Calu3 (cell line): Measurements from ENCODE around the gene SMARCD3. TPM values are rescaled to one million over a fixed set of nuclear protein-coding genes. Genes with fewer than 3 reads are reported as not detected.

Experiments used
- BruUV-seq: library from RNA; stranded (reverse); fragments of 400-500 nt; replicated peaks from 2 replicates; lab custom pipeline; 2021; lab: Mats Ljungman, UMichigan
- CTCF ChIA-PET: fragments of 300-600 bp; sonication (Branson Sonifier 250); formaldehyde crosslinking; loops from one replicate; lab custom pipeline; 2022; ENCODE audit warnings: antibody characterized with exemption; lab: Charles Lee
- DNase-seq: peaks from one replicate; pipeline ENCODE4 v3.0.0; 2022
- H3K27ac Mint-ChIP-seq: one replicate; pipeline ENCODE4 v1.8.0; 2022; ENCODE audit warnings: mixed read lengths; ENCODE audit not compliant: unreplicated experiment
- H3K27me3 Mint-ChIP-seq: one replicate; pipeline ENCODE4 v1.8.0; 2022; ENCODE audit warnings: mixed read lengths; ENCODE audit not compliant: unreplicated experiment
- H3K36me3 Mint-ChIP-seq: one replicate; pipeline ENCODE4 v1.8.0; 2022; ENCODE audit warnings: mild to moderate bottlenecking, moderate library complexity, mixed read lengths; ENCODE audit not compliant: insufficient read depth, unreplicated experiment
- H3K4me1 Mint-ChIP-seq: one replicate; pipeline ENCODE4 v1.8.0; 2022; ENCODE audit warnings: mild to moderate bottlenecking, low read depth, mixed read lengths; ENCODE audit not compliant: unreplicated experiment
- H3K4me3 Mint-ChIP-seq: one replicate; pipeline ENCODE4 v1.8.0; 2022; ENCODE audit warnings: mild to moderate bottlenecking, low read depth, moderate library complexity, mixed read lengths; ENCODE audit not compliant: unreplicated experiment
- H3K9me3 Mint-ChIP-seq: one replicate; pipeline ENCODE4 v1.8.0; 2022; ENCODE audit warnings: low read depth, mixed read lengths; ENCODE audit not compliant: unreplicated experiment
- CTCF ChIP-seq: fragments of 200-600 bp; IDR thresholded peaks from one replicate; pipeline ENCODE4 v1.8.0; 2022; ENCODE audit warnings: antibody characterized with exemption; ENCODE audit not compliant: unreplicated experiment
- intact Hi-C: fragments of 100-400 bp; cut with micrococcal nuclease; formaldehyde crosslinking; loops from one replicate; pipeline ENCODE4 v1.10.0; 2022; ENCODE audit not compliant: unreplicated experiment
- total RNA-seq: library from RNA; stranded (reverse); gene quantifications from 2 replicates; pipeline ENCODE4 v1.2.3, GENCODE V29; 2022

The SMARCD3 gene
- total RNA-seq, 1 experiment from 2014 or later, result 2.3 TPM

GRCh38 chr7:151278949-151279348, 30.5 kb upstream of the SMARCD3 start:
- Mint-ChIP-seq H3K27me3 (peaks cover 98% of the 10 kb centered on the region), H3K27ac (no peak overlapping the region), H3K4me3 (no peak overlapping the region), H3K36me3 (no peaks in the 10 kb centered on the region), H3K4me1 (no peaks in the 10 kb centered on the region), H3K9me3 (no peaks in the 10 kb centered on the region)
- CTCF ChIA-PET, result no interaction called here
- no peak for DNase-seq
- no TSS peak for BruUV-seq
- intact Hi-C loops, result no loop called here
- TF ChIP-seq CTCF, result no peak

- BruUV-seq, result no TSS peak
- CTCF ChIA-PET, result interaction anchor here (0.9 kb wide), 1 partner anchor 51 kb away, joined by 3 read pairs; the partner anchor contains the start of gene ABCF2
- H3K36me3 Mint-ChIP-seq, result no peaks in the 10 kb centered on the region
- peaks cover 89% of the 10 kb centered on the region for H3K27me3 Mint-ChIP-seq
- H3K4me3 Mint-ChIP-seq, result peak overlapping the region; percentile 44
- H3K9me3 Mint-ChIP-seq, result no peaks in the 10 kb centered on the region
- TF ChIP-seq CTCF, result no peak
- DNase-seq, result no peak
- no peaks in the 10 kb centered on the region for H3K4me1 Mint-ChIP-seq
- no peak overlapping the region for H3K27ac Mint-ChIP-seq
- intact Hi-C loops, result no loop called here
These were observed 29.1 kb upstream of the SMARCD3 start for GRCh38 chr7:151277631-151278030.

- no peaks in the 10 kb centered on the region for H3K4me1 Mint-ChIP-seq
- CTCF ChIA-PET, result interaction anchor here (0.6 to 0.9 kb wide), 2 partner anchors 9 to 50 kb away, joined by 3 to 13 read pairs; partner anchors contain the start of gene ABCF2
These were observed 28.4 kb upstream of the SMARCD3 start for GRCh38 chr7:151276666-151277590.

More at GRCh38 chr7:151276666-151277590, 28.4 kb upstream of the SMARCD3 start:
- intact Hi-C loops, result no loop called here
- no TSS peak for BruUV-seq
- Mint-ChIP-seq H3K4me3 (peak overlapping the region; percentile 44), H3K27me3 (peaks cover 88% of the 10 kb centered on the region), H3K27ac (no peak overlapping the region), H3K9me3 (no peaks in the 10 kb centered on the region), H3K36me3 (no peaks in the 10 kb centered on the region)
- DNase-seq, result peak; percentile 39
- no peak for TF ChIP-seq CTCF
